A549 (cell line): Measurements from ENCODE around the gene NUP50. TPM values are rescaled to one million over a fixed set of nuclear protein-coding genes. Genes with fewer than 3 reads are reported as not detected.

Experiments used
- ATAC-seq, 2 experiments: fragments of 200-7000 bp in 1 of 2; fragments of >200 bp in 1 of 2; cut with Nextera tagmentation in 1 of 2; cut with Tn5 transposase in 1 of 2; 3 replicates each; pipeline versions ENCODE4 v1.8.0 to v1.9.1; 2018 to 2020; ENCODE audit warnings: mild to moderate bottlenecking in 1 of 2, moderate library complexity in 1 of 2
- CTCF ChIA-PET: fragments of 300-600 bp; sonication (Branson Sonifier 250); formaldehyde crosslinking; extraction: SDS; loops from one replicate; lab custom pipeline; 2021; ENCODE audit warnings: antibody characterized with exemption, inconsistent platforms; lab: Yijun Ruan, JAX
- POLR2A ChIA-PET: fragments of 350-600 bp; formaldehyde crosslinking; extraction: SDS; loops from one replicate; lab custom pipeline; 2021; ENCODE audit warnings: antibody characterized with exemption, inconsistent platforms; lab: Yijun Ruan, JAX
- DNase-seq, 2 experiments: peaks; one replicate each; pipeline versions ENCODE4 v3.0.0 to v3.0.0-alpha.2; 2011 to 2016; ENCODE audit warnings: low read depth in 1 of 2, low spot score in 1 of 2
- FAIRE-seq: peaks from 2 replicates; lab custom pipeline; 2011; peaks lifted over from hg19 to GRCh38; lab: Jason Lieb, UNC
- H3K27ac ChIP-seq, 2 experiments: fragments of >200 bp; sonication (Bioruptor Twin); formaldehyde crosslinking; 3 replicates each; pipeline ENCODE4 v1.5.1; 2016 to 2017
- H3K4me1 ChIP-seq: fragments of >200 bp; sonication (Bioruptor Twin); formaldehyde crosslinking; 3 replicates; pipeline ENCODE4 v1.6.1; 2016
- H3K4me2 ChIP-seq: fragments of >200 bp; sonication (Bioruptor Twin); formaldehyde crosslinking; 3 replicates; pipeline ENCODE4 v1.6.1; 2016
- H3K4me3 ChIP-seq: fragments of >200 bp; sonication (Bioruptor Twin); formaldehyde crosslinking; 3 replicates; pipeline ENCODE4 v1.5.1; 2016
- H3K9me3 ChIP-seq: fragments of >200 bp; sonication (Bioruptor Twin); formaldehyde crosslinking; 3 replicates; pipeline ENCODE4 v1.6.1; 2016
- ATOH8 ChIP-seq: fragments of 250-450 bp; sonication (Bioruptor Pico); IDR thresholded peaks from 2 replicates; pipeline ENCODE4 v1.5.0; 2020; ENCODE audit warnings: low read depth, mild to moderate bottlenecking, moderate library complexity
- CEBPB ChIP-seq, 2 experiments: fragments of >200 bp in 1 of 2; sonication (Bioruptor Twin) in 1 of 2; formaldehyde crosslinking in 1 of 2; IDR thresholded peaks; 2 replicates each; pipeline ENCODE4 v1.6.1; 2012 to 2016
- CHD4 ChIP-seq: fragments of 200-600 bp; sonication (generic); IDR thresholded peaks from 2 replicates; pipeline ENCODE4 v1.6.1; 2016; ENCODE audit warnings: antibody characterized with exemption, mild to moderate bottlenecking, borderline replicate concordance
- EHMT2 ChIP-seq: fragments of 200-600 bp; sonication (generic); IDR thresholded peaks from 2 replicates; pipeline ENCODE4 v1.6.1; 2016; ENCODE audit warnings: antibody characterized with exemption, low read depth, mild to moderate bottlenecking, moderate library complexity
- ELK1 ChIP-seq: fragments of 150-350 bp; IDR thresholded peaks from 2 replicates; pipeline ENCODE4 v1.6.1; 2014; ENCODE audit warnings: low read depth, mild to moderate bottlenecking, low read length
- FOSL2 ChIP-seq, 2 experiments: fragments of 450-650 bp in 1 of 2; fragments of >200 bp in 1 of 2; sonication (Bioruptor Twin) in 1 of 2; formaldehyde crosslinking; IDR thresholded peaks; 2 replicates each; pipeline versions ENCODE4 v1.5.0 to v1.6.1; 2016 to 2020; ENCODE audit warnings: mild to moderate bottlenecking in 1 of 2, moderate library complexity in 1 of 2
- FOXS1 ChIP-seq: fragments of 250-450 bp; sonication (Bioruptor Pico); IDR thresholded peaks from 2 replicates; pipeline ENCODE4 v1.5.0; 2020; ENCODE audit warnings: mild to moderate bottlenecking, moderate library complexity
- HDAC2 ChIP-seq: fragments of 200-600 bp; sonication (generic); IDR thresholded peaks from 2 replicates; pipeline ENCODE4 v1.6.1; 2016
- HEYL ChIP-seq: fragments of 250-450 bp; sonication (Bioruptor Pico); IDR thresholded peaks from 2 replicates; pipeline ENCODE4 v1.8.0; 2021; ENCODE audit warnings: mild to moderate bottlenecking, moderate library complexity
- HMGXB4 ChIP-seq: fragments of 250-450 bp; sonication (Bioruptor Pico); IDR thresholded peaks from 2 replicates; pipeline ENCODE4 v1.5.0; 2021; ENCODE audit warnings: mild to moderate bottlenecking, moderate library complexity, borderline replicate concordance
- MAX ChIP-seq: IDR thresholded peaks from 2 replicates; pipeline ENCODE4 v1.6.1; 2012
- MYC ChIP-seq: IDR thresholded peaks from 2 replicates; pipeline ENCODE4 v1.6.1; 2012; ENCODE audit warnings: mild to moderate bottlenecking, inconsistent platforms, low read length, improper control_type of control experiment, borderline replicate concordance
- NFE2L2 ChIP-seq: fragments of 150-350 bp; conservative IDR thresholded peaks from 2 replicates; pipeline ENCODE4 v1.6.1; 2014; ENCODE audit warnings: low read length
- NPAS2 ChIP-seq: fragments of 250-450 bp; sonication (Bioruptor Pico); IDR thresholded peaks from 2 replicates; pipeline ENCODE4 v1.8.0; 2022; ENCODE audit warnings: mild to moderate bottlenecking, moderate library complexity, borderline replicate concordance
- NR3C1 ChIP-seq: fragments of >200 bp; sonication (Bioruptor Twin); formaldehyde crosslinking; IDR thresholded peaks from 3 replicates; pipeline ENCODE4 v1.6.1; 2017
- PHF8 ChIP-seq: fragments of 200-600 bp; sonication (generic); IDR thresholded peaks from 2 replicates; pipeline ENCODE4 v1.6.1; 2016; ENCODE audit warnings: low read depth, mild to moderate bottlenecking, antibody characterized with exemption, moderate library complexity, borderline replicate concordance
- RAD21 ChIP-seq, 2 experiments: fragments of >200 bp in 1 of 2; sonication (Bioruptor Twin) in 1 of 2; formaldehyde crosslinking in 1 of 2; IDR thresholded peaks in 1 of 2; conservative IDR thresholded peaks in 1 of 2; 2 replicates in 1 of 2; 3 replicates in 1 of 2; pipeline ENCODE4 v1.6.1; 2012 to 2018; ENCODE audit warnings: inconsistent platforms in 1 of 2
- RFX5 ChIP-seq: fragments of 450-650 bp; IDR thresholded peaks from 2 replicates; pipeline ENCODE4 v1.7.1; 2014; ENCODE audit warnings: antibody characterized with exemption, mild to moderate bottlenecking, moderate library complexity
- RNF2 ChIP-seq: fragments of 200-600 bp; sonication (generic); IDR thresholded peaks from 2 replicates; pipeline ENCODE4 v1.6.1; 2016; ENCODE audit warnings: low read depth, mild to moderate bottlenecking, antibody characterized with exemption, moderate library complexity, borderline replicate concordance
- SMC3 ChIP-seq: fragments of >200 bp; sonication (Bioruptor Twin); formaldehyde crosslinking; IDR thresholded peaks from 3 replicates; pipeline ENCODE4 v1.6.1; 2018; ENCODE audit warnings: inconsistent platforms
- USF2 ChIP-seq: fragments of 450-650 bp; IDR thresholded peaks from 2 replicates; pipeline ENCODE4 v1.6.1; 2014; ENCODE audit warnings: antibody characterized with exemption
- ZC3H11A ChIP-seq: fragments of 450-650 bp; IDR thresholded peaks from 2 replicates; pipeline ENCODE4 v1.6.1; 2014; ENCODE audit warnings: antibody characterized with exemption, mild to moderate bottlenecking
- WGBS: methylation state at CpG from one replicate; pipeline ENCODE4 v1.1.6; 2017; ENCODE audit errors: missing lambda C conversion rate; 5-methylcytosine and 5-hydroxymethylcytosine counted together
- polyA plus RNA-seq, 4 experiments: library from polyadenylated mRNA; depleted of rRNA in 3 of 4; stranded (reverse); fragments of >200 nt; fragmentation: RNase III in 1 of 4; extraction: RNeasy Plus Mini Kit Qiagen cat#74134 plus additional on column Dnase treatment in 1 of 4; gene quantifications; 2 replicates in 3 of 4; 3 replicates in 1 of 4; pipeline ENCODE4 v1.2.3, GENCODE V29; 2011 to 2017
- TF ChIP-seq, protein P1 (sequence below): fragments of >200 bp; sonication (Bioruptor Twin); formaldehyde crosslinking; IDR thresholded peaks from 3 replicates; pipeline ENCODE4 v1.5.1; 2016
- TF ChIP-seq, protein P2 (sequence below): fragments of >200 bp; sonication (Bioruptor Twin); formaldehyde crosslinking; IDR thresholded peaks from 2 replicates; pipeline ENCODE4 v1.6.1; 2016

NUP50 gene
- polyA plus RNA-seq, 2 of the 4 experiments (the other 2 are of a cell fraction): 16.7 to 25.3 TPM

GRCh38 chr22:45203150-45203951, 39.6 kb downstream of the NUP50 start:
- POLR2A ChIA-PET: no interaction called here
- WGBS: 93% methylated on average over 18 of the region's 40 CpGs
- no peak for FAIRE-seq

DNA sequence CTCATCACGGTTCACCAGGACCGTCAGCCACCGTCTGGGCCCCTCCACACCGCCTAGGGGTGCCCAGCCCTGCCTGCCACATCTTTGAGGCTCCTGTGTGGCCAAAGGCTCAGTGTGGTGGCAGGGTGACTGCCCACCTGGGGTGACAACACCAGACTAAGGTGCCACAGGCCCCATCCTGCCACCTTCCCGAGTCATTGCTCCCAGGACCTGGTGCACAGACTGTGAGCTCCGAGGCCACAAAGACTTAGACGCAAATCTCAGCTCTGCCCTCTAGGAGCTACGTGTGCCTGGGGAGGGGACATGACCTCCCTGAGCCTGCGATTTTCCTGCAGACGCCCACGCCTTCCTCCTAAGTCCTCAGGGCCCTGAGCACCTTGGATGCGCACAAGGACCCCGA, 40.5 kb downstream of the NUP50 start:
- no peak for FAIRE-seq
- Histone ChIP-seq H3K4me3 (no peak overlapping the region), H3K4me2 (no peak overlapping the region), H3K9me3 (no peaks in the 10 kb centered on the region), H3K27ac (no peak overlapping the region), H3K4me1 (peaks cover 14% of the 10 kb centered on the region)
- ChIA-PET CTCF (no interaction called here), POLR2A (no interaction called here)
- no peak for ATAC-seq
- DNase-seq: no peak
- 90% methylated on average over 8 of the region's 13 CpGs for WGBS
- TF ChIP-seq ELK1: no peak
- no peak for TF ChIP-seq NPAS2 (CRISPR knock-in tag)
- TF ChIP-seq FOXS1 (CRISPR knock-in tag): no peak
- TF ChIP-seq MAX: no peak
- TF ChIP-seq RNF2: no peak
- no peak for TF ChIP-seq RFX5
- TF ChIP-seq ATOH8 (CRISPR knock-in tag): no peak
- no peak for TF ChIP-seq FOSL2 (IDR thresholded peaks at IDR 0.05)
- TF ChIP-seq FOSL2 (CRISPR knock-in tag; IDR thresholded peaks at IDR 0.05): no peak

More at GRCh38 chr22:45203150-45203951, 39.6 kb downstream of the NUP50 start:
- no peak overlapping the region for H3K4me2 ChIP-seq
- no peaks in the 10 kb centered on the region for H3K9me3 ChIP-seq
- no peak for ATAC-seq
- H3K27ac ChIP-seq: no peak overlapping the region
- DNase-seq: no peak
- CTCF ChIA-PET: no interaction called here
- peaks cover 13% of the 10 kb centered on the region for H3K4me1 ChIP-seq
- no peak for TF ChIP-seq HDAC2
- TF ChIP-seq HMGXB4: no peak
- no peak for TF ChIP-seq SMC3
- no peak for TF ChIP-seq CHD4
- TF ChIP-seq, protein P1, sequence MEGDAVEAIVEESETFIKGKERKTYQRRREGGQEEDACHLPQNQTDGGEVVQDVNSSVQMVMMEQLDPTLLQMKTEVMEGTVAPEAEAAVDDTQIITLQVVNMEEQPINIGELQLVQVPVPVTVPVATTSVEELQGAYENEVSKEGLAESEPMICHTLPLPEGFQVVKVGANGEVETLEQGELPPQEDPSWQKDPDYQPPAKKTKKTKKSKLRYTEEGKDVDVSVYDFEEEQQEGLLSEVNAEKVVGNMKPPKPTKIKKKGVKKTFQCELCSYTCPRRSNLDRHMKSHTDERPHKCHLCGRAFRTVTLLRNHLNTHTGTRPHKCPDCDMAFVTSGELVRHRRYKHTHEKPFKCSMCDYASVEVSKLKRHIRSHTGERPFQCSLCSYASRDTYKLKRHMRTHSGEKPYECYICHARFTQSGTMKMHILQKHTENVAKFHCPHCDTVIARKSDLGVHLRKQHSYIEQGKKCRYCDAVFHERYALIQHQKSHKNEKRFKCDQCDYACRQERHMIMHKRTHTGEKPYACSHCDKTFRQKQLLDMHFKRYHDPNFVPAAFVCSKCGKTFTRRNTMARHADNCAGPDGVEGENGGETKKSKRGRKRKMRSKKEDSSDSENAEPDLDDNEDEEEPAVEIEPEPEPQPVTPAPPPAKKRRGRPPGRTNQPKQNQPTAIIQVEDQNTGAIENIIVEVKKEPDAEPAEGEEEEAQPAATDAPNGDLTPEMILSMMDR: no peak
- TF ChIP-seq PHF8: no peak
- TF ChIP-seq USF2: no peak
- TF ChIP-seq NFE2L2: no peak
- TF ChIP-seq, protein P2, sequence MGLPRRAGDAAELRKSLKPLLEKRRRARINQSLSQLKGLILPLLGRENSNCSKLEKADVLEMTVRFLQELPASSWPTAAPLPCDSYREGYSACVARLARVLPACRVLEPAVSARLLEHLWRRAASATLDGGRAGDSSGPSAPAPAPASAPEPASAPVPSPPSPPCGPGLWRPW: no peak
- no peak for TF ChIP-seq RFX5
- no peak for TF ChIP-seq CEBPB (IDR thresholded peaks at IDR 0.05)
- TF ChIP-seq ZC3H11A: no peak
- TF ChIP-seq RAD21 (conservative IDR thresholded peaks at IDR 0.05 in 1 of 2, IDR thresholded peaks at IDR 0.05 in 1 of 2): no peak
- no peak for TF ChIP-seq ELK1
- TF ChIP-seq MAX: no peak
- no peak for TF ChIP-seq EHMT2
- TF ChIP-seq HEYL (CRISPR knock-in tag): no peak
- no peak for TF ChIP-seq NR3C1
- TF ChIP-seq MYC: no peak
- H3K4me3 ChIP-seq: no peak overlapping the region
